HepG2 (cell line): ENCODE data around the gene GPR62. TPM values are rescaled to one million over a fixed set of nuclear protein-coding genes. Genes with fewer than 3 reads are reported as not detected.
A peak's percentile ranks its signal among the peaks of the same experiment; 100 is the strongest.

Experiments used
- CBX5 ChIP-seq: sonication (generic); formaldehyde crosslinking; IDR thresholded peaks from 2 replicates; pipeline ENCODE4 v1.4.0; 2020; ENCODE audit warnings: missing genetic modification reagents, borderline replicate concordance
- DNMT1 ChIP-seq: sonication (generic); formaldehyde crosslinking; IDR thresholded peaks from 2 replicates; pipeline ENCODE4 v1.5.1; 2020; ENCODE audit warnings: mild to moderate bottlenecking, missing genetic modification reagents
- HNRNPLL ChIP-seq: fragments of 200-400 bp; formaldehyde crosslinking; IDR thresholded peaks from 2 replicates; pipeline ENCODE4 v1.6.1; 2017; ENCODE audit warnings: mild to moderate bottlenecking, low read depth, low read length; ENCODE audit not compliant: poor library complexity, severe bottlenecking
- ISX ChIP-seq: sonication (generic); formaldehyde crosslinking; conservative IDR thresholded peaks from 2 replicates; pipeline ENCODE4 v1.5.0; 2020; ENCODE audit warnings: missing genetic modification reagents
- KDM4B ChIP-seq: sonication (generic); formaldehyde crosslinking; IDR thresholded peaks from 2 replicates; pipeline ENCODE4 v1.4.0; 2020; ENCODE audit warnings: missing genetic modification reagents
- MIER3 ChIP-seq: IDR thresholded peaks from 2 replicates; pipeline ENCODE4 v1.6.1; 2016; ENCODE audit warnings: missing compliant biosample characterization, borderline replicate concordance
- MYPOP ChIP-seq: sonication (generic); formaldehyde crosslinking; IDR thresholded peaks from 2 replicates; pipeline ENCODE4 v1.8.1; 2023; ENCODE audit warnings: mild to moderate bottlenecking, moderate library complexity, missing genetic modification reagents
- NONO ChIP-seq, 2 experiments: fragments of 450-650 bp in 1 of 2; sonication (generic) in 1 of 2; formaldehyde crosslinking in 1 of 2; IDR thresholded peaks in 1 of 2; conservative IDR thresholded peaks in 1 of 2; 2 replicates each; pipeline versions ENCODE4 v1.6.1 to v1.8.0; 2017 to 2022; ENCODE audit warnings: mild to moderate bottlenecking in 1 of 2, missing genetic modification reagents in 1 of 2, moderate library complexity in 1 of 2
- NR2C2 ChIP-seq: sonication (generic); formaldehyde crosslinking; IDR thresholded peaks from 2 replicates; pipeline ENCODE4 v1.4.0; 2020; ENCODE audit warnings: missing genetic modification reagents, mild to moderate bottlenecking, moderate library complexity, borderline replicate concordance
- ZFAT ChIP-seq: sonication (generic); formaldehyde crosslinking; conservative IDR thresholded peaks from 2 replicates; pipeline ENCODE4 v1.8.1; 2023; ENCODE audit warnings: missing genetic modification reagents, inconsistent platforms
- ZFP1 ChIP-seq: IDR thresholded peaks from 2 replicates; pipeline ENCODE4 v1.6.1; 2016
- ZKSCAN8 ChIP-seq: IDR thresholded peaks from 2 replicates; pipeline ENCODE4 v1.6.1; 2016; ENCODE audit warnings: borderline replicate concordance, missing genetic modification reagents, missing compliant biosample characterization
- ZNF180 ChIP-seq: sonication (generic); formaldehyde crosslinking; IDR thresholded peaks from 2 replicates; pipeline ENCODE4 v1.4.0; 2020; ENCODE audit warnings: low read depth, missing genetic modification reagents, borderline replicate concordance
- ZNF432 ChIP-seq: sonication (generic); formaldehyde crosslinking; IDR thresholded peaks from 2 replicates; pipeline ENCODE4 v1.5.0; 2020; ENCODE audit warnings: missing genetic modification reagents, mild to moderate bottlenecking, borderline replicate concordance
- ZNF674 ChIP-seq: sonication (generic); formaldehyde crosslinking; IDR thresholded peaks from 2 replicates; pipeline ENCODE4 v1.5.0; 2020; ENCODE audit warnings: low read depth, mild to moderate bottlenecking, missing genetic modification reagents
- ZNF678 ChIP-seq: sonication (generic); formaldehyde crosslinking; IDR thresholded peaks from 2 replicates; pipeline ENCODE4 v1.4.0; 2020; ENCODE audit warnings: mild to moderate bottlenecking, missing genetic modification reagents
- ZNF720 ChIP-seq: sonication (generic); formaldehyde crosslinking; IDR thresholded peaks from 2 replicates; pipeline ENCODE4 v1.4.0; 2020; ENCODE audit warnings: missing genetic modification reagents
- ZZZ3 ChIP-seq: sonication (generic); formaldehyde crosslinking; IDR thresholded peaks from 2 replicates; pipeline ENCODE4 v1.4.0; 2020; ENCODE audit warnings: missing genetic modification reagents, mild to moderate bottlenecking, borderline replicate concordance
- polyA plus RNA-seq, 8 experiments: library from polyadenylated mRNA; depleted of rRNA in 3 of 8; stranded (reverse) in 7 of 8; unstranded in 1 of 8; fragments of >200 nt; fragmentation: Illumina TruSeq in 4 of 8; extraction: Trizol in 4 of 8; gene quantifications; 2 replicates each; pipeline versions ENCODE4 v1.2.1 to v1.2.3, GENCODE V29; 2011 to 2016; ENCODE audit warnings: low read depth in 4 of 8, missing spikeins in 1 of 8, mixed read lengths in 1 of 8; ENCODE audit not compliant: insufficient read depth in 1 of 8
- total RNA-seq, 5 experiments: library from RNA; depleted of rRNA; stranded (reverse); fragments of >200 nt; fragmentation: Illumina TruSeq; extraction: Trizol; gene quantifications; 2 replicates each; pipeline ENCODE4 v1.2.3, GENCODE V29; 2016; ENCODE audit warnings: low read depth in 1 of 5
- TF ChIP-seq, protein P1 (sequence below): sonication (generic); formaldehyde crosslinking; IDR thresholded peaks from 2 replicates; pipeline ENCODE4 v1.5.0; 2020; ENCODE audit warnings: mild to moderate bottlenecking, low read depth, missing genetic modification reagents, borderline replicate concordance
- TF ChIP-seq, protein P2 (sequence below): sonication (generic); formaldehyde crosslinking; IDR thresholded peaks from 2 replicates; pipeline ENCODE4 v1.4.0; 2020; ENCODE audit warnings: missing genetic modification reagents, borderline replicate concordance
- TF ChIP-seq, protein P3 (sequence below): sonication (generic); formaldehyde crosslinking; IDR thresholded peaks from 2 replicates; pipeline ENCODE4 v1.4.0; 2020; ENCODE audit warnings: missing genetic modification reagents, borderline replicate concordance
- TF ChIP-seq, protein P4 (sequence below): sonication (generic); formaldehyde crosslinking; IDR thresholded peaks from 2 replicates; pipeline ENCODE4 v1.4.0; 2020; ENCODE audit warnings: mild to moderate bottlenecking, missing genetic modification reagents

The GPR62 gene
- total and polyA plus RNA-seq, 2 of the 13 experiments (the other 11 are each of a cell fraction or from before 2014, with no cell fraction given) = not detected

DNA sequence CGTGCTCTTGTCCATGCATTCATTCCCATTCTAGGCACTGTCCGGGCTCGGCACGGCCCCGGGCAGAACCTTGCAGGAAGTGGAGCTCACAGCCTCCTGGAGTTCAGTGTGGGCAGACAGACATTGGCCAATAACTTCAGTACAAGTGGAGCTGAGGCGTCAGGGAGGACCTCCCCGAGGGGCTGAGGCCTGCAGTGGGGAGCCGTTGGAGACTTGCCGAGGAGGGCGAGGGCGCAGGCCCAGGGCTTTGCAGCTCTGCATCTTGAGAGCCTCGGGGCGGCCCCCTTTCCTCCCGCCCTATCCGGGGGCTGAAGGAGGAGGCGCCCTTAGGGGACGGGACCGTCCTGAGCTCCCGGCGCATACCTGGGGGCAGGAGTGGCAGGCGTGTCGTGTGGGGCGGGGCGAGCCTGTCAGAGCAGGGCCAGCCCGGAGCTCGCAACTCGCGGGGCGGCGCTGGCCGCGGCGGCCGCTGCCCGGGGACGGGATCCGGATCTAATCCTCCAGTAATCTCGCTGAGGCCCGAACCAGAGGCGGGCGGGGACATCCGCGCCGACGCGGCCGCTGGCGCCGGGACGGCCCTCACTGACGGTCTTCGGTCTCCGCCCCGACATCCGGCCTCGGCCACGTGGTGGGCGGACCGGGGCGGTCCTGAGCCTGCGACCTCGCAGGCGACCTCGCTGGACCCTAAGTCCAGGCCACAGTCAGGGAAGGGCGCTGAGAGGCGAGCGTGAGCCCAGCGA lies 27.8 kb downstream of the GPR62 start, which contains the start of gene ACY1 (continued):
- TF ChIP-seq MYPOP (CRISPR knock-in tag) (peak; percentile 60; the same call in 1 of the 2 replicates), ZFAT (CRISPR knock-in tag) (no peak), ZKSCAN8 (CRISPR knock-in tag) (peak; percentile 79; the same call in 1 of the 2 replicates), ZNF678 (CRISPR knock-in tag) (peak; percentile 97), ZNF720 (CRISPR knock-in tag) (no peak), ZNF674 (CRISPR knock-in tag) (no peak; the same call in 1 of the 2 replicates), NONO (IDR thresholded peaks at IDR 0.05) (no peak), NONO (CRISPR knock-in tag; conservative IDR thresholded peaks at IDR 0.05) (peak; percentile 89), ZNF432 (CRISPR knock-in tag) (no peak), NR2C2 (CRISPR knock-in tag) (peak; percentile 90), DNMT1 (CRISPR knock-in tag) (peak; percentile 55; the same call in 1 of the 2 replicates), ZFP1 (CRISPR knock-in tag) (no peak), ISX (CRISPR knock-in tag) (no peak), HNRNPLL (peak; percentile 58), ZNF180 (no peak), MIER3 (CRISPR knock-in tag) (no peak; the same call in 1 of the 2 replicates), CBX5 (CRISPR knock-in tag) (no peak; the same call in 1 of the 2 replicates), ZZZ3 (peak; percentile 92; the same call in 1 of the 2 replicates), KDM4B (CRISPR knock-in tag) (peak; percentile 69; the same call in 1 of the 2 replicates)
- TF ChIP-seq, protein P1, sequence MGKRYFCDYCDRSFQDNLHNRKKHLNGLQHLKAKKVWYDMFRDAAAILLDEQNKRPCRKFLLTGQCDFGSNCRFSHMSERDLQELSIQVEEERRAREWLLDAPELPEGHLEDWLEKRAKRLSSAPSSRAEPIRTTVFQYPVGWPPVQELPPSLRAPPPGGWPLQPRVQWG (CRISPR knock-in tag) = no peak; the same call in 1 of the 2 replicates
- TF ChIP-seq, protein P2, sequence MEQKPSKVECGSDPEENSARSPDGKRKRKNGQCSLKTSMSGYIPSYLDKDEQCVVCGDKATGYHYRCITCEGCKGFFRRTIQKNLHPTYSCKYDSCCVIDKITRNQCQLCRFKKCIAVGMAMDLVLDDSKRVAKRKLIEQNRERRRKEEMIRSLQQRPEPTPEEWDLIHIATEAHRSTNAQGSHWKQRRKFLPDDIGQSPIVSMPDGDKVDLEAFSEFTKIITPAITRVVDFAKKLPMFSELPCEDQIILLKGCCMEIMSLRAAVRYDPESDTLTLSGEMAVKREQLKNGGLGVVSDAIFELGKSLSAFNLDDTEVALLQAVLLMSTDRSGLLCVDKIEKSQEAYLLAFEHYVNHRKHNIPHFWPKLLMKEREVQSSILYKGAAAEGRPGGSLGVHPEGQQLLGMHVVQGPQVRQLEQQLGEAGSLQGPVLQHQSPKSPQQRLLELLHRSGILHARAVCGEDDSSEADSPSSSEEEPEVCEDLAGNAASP (CRISPR knock-in tag) = peak; percentile 93
- TF ChIP-seq, protein P3, sequence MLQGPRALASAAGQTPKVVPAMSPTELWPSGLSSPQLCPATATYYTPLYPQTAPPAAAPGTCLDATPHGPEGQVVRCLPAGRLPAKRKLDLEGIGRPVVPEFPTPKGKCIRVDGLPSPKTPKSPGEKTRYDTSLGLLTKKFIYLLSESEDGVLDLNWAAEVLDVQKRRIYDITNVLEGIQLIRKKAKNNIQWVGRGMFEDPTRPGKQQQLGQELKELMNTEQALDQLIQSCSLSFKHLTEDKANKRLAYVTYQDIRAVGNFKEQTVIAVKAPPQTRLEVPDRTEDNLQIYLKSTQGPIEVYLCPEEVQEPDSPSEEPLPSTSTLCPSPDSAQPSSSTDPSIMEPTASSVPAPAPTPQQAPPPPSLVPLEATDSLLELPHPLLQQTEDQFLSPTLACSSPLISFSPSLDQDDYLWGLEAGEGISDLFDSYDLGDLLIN (CRISPR knock-in tag) = no peak
- TF ChIP-seq, protein P4, sequence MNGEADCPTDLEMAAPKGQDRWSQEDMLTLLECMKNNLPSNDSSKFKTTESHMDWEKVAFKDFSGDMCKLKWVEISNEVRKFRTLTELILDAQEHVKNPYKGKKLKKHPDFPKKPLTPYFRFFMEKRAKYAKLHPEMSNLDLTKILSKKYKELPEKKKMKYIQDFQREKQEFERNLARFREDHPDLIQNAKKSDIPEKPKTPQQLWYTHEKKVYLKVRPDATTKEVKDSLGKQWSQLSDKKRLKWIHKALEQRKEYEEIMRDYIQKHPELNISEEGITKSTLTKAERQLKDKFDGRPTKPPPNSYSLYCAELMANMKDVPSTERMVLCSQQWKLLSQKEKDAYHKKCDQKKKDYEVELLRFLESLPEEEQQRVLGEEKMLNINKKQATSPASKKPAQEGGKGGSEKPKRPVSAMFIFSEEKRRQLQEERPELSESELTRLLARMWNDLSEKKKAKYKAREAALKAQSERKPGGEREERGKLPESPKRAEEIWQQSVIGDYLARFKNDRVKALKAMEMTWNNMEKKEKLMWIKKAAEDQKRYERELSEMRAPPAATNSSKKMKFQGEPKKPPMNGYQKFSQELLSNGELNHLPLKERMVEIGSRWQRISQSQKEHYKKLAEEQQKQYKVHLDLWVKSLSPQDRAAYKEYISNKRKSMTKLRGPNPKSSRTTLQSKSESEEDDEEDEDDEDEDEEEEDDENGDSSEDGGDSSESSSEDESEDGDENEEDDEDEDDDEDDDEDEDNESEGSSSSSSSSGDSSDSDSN (CRISPR knock-in tag) = peak; percentile 94
